HG03432 (cell line): ENCODE data around the gene GFM1.
"Not testable (repeated sequence)": the region's sequence is repeated elsewhere in the genome, so short reads cannot be mapped to it uniquely, and the experiment has no call there.

Source experiments
- ATAC-seq: cut with Tn5 transposase; IDR thresholded peaks from one replicate; pipeline ENCODE4 v1.9.1; 2021; ENCODE audit warnings: mild to moderate bottlenecking, moderate library complexity; ENCODE audit not compliant: unreplicated experiment

Gene GFM1

DNA sequence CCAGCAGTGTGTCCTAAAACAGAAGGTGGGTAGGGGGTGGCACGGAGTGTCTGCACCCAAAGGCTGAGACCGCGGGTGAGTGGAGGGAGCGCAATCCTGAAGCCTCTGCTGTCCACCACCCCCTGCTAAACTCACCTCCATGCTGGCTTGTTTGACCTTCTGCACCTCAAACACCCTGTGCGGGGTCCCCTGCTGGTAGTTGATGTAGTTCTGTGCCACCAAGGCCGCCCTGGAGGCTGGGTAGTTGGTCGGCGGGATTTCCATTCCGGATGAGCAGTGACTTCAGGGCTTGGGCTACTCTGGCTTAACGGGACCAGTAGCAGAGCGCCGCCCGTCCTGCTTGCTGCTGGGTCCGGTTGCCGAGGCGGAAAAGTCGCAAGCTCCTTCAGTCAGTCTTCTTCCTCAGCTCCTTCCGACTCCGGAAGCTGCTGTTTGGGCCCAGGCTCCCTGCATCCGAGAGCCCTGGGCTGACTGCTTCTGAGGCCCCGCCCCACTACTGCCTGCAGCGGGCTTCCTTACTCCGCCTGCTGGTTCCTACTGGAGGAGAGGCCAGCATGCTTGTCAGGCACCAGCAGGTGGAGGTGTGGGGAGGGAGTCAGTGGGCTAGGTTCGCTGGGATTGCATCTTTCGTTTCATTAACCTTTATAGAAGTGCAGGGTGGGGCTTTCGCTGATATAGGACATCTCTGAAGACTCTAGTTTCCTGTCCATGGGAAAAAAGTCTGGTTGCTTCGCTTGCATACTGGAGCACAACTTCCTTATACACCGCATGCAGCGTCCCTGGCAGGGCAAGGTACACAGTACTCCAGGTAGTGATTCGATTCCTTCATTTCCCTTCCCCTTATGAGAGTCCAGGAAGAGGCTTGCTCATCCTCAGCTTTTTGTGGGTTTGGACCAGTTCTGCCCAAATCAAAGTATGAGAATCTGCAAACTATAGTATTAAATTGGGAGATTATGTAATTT lies 28.2 kb downstream of the GFM1 start, which contains the start of gene LXN:
TSS of gene LXN (minus strand) at position 434 of the 962 bp plus-strand sequence. CDS start at position 264, 170 bp downstream.
- peak; percentile 100 for ATAC-seq

DNA sequence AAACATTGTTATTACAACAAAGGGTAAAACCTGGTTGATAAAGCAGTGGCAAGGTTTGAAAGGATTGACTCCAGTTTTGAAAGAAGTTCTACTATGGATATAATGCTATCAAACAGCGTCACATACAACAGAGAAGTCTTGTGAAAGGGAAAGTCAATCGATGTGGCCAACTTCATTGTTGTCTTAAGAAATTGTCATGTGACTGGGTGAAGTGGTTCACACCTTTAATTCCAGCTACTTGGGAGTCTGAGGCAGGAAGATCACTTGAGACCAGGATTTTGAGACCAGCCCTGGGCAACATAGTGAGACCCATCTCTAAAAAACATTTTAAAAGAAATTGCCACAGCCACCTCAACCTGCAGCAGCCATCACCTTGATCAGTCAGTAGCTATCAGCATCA lies 34.4 kb downstream of the GFM1 start:
- ATAC-seq, result no peak

DNA sequence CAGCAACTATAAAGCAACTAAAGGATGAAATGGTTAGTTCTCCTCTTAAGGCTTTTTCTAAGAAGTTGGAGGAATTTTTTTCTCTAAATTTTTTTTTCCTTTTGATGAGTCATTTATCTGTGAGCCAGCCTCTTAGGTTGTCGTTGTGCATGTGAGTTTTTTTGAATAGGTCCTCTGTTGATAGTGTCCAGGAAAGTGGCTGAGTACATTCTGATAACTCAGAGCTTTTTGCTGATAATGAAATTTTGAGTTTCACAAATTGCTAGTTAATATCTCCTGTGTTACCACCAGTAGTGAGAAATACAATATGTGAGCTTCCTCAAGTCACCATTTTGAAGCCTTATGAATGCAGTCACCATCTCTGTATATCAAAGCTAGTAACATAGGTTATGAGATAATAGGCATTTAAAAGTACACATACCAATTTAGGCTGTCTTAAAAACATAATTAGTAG lies 35.2 kb downstream of the GFM1 start:
- no peak for ATAC-seq

DNA sequence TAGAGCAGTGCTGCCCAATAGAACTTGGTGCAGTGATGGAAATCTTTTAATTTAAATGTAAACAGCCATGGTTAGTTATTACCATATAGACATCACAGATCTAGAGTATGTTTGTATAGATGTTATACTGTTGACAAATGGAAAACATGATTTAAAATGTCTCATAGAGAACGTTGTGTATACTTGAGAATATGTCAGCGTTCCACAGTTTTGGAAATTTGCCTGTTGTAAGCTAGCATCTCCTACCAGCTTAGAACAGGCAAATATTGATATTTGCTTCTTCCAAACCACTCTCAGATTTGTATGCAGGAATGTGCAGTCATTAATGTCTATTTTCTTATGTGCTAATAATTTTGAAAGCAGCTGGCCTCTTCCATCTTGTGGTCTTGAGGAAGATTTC lies 36.5 kb downstream of the GFM1 start:
- ATAC-seq, result no peak

DNA sequence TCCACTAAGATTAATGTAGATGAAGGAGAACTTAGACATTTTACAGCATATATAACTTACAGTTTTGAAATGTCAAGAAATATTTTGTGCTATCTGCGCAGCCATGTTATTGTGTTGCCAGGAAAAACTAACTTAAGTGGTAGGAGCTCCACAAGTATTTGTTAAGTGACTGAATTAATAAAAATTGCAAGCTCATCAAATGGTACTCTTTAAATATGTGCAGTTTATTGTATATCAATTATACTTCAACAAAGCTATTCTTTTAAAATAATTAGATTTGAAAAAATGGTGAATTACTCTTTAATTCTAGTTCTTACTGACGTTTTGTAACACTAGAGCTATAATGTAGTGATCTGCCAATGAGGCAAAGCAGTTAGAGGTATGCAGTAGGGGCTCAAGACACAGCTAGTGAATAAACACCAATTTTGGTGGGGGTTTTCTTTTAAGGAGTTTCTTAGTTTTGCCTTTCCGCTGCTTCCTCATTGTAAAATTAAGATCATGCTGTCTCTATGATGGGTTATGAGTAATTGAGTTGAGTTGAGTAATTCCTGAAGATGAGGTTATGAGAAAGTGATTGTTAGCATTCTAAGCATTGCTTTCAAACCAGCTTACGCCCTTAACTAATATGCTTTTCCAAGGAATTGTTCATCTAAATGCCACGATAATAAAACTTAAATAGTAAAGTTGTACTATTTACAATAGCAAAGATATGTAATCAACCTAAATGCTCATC lies 39.1 kb downstream of the GFM1 start:
- no peak for ATAC-seq

DNA sequence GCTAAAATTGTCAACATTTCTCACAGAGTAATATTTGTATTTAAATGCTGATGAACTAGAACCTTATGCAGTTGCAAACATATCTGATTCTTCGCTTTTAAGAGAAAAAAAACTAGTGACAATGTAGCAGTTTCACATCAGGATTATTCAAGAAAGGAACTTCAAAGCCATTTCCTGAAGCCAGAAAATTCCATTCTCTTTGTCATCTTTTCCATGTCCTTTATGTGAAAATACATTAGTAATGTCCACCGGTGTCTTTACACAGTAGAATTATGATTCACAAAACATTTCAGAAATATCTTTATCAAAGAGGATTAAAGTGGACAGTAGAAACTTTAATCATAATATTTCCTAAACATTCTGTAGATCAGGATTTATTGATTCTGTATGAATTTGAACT lies 40.8 kb downstream of the GFM1 start:
- ATAC-seq, result no peak

DNA sequence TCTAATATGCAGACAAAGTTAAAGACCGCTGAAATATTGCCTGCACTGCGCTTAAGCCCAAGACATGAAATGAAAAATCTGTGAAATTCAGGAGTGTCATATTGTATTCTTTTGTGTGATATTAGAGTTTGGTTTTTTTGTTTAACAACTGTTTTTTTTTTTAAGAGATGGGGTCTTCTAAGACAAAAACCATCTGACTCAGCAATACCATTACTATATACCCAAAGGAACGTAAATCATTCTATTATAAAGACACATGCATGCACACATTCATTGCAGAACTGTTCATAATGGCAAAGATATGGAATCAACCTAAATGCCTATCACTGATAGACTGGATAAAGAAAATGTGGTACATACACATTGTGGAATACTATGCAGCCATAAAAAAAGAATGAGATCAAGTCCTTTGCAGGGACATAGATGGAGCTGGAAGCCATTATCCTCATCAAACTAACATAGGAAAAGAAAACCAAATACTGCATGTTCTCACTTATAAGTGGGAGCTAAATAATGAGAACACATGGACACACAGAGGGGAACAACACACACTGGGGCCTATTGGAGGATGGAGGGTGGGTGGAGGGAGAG lies 49.6 kb downstream of the GFM1 start:
- ATAC-seq, result not testable (repeated sequence)

DNA sequence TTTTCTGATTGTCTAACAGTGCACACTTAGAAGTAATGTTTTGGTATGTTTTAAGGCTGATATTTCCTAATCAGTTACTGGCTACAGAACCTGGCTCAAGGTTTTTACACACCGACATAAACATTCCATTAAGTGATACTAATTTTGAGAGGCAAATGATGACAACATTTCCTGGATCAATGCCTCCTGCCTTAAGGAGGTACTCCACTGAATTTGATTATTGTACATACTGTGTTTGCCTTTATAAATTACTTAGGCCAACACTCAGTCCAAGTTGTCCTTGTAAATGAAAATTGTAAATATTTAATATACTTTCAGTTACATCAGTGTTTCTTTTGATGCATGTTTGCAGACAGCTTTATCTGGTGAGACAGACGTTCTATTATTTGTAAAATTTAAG lies 52.3 kb downstream of the GFM1 start:
- ATAC-seq, result no peak

DNA sequence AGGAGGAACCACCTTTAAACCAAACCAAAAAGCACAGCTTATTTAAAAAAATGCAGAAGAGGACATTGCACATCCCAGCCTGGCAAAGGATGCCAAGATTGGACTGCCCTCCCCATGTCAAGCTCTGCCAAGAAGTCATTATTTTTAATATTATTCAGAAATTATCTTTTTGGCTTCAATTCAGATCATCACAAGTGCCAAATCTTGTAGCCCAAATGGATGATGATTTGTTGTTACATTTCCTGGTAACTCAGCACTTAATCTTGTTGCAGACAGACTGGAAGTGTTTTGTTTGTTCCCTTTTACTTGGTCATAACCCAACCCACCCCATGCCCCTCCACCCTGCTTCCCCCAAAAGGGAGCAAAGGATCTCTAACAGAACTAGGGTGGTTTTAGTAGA lies 56.2 kb downstream of the GFM1 start:
- no peak for ATAC-seq

DNA sequence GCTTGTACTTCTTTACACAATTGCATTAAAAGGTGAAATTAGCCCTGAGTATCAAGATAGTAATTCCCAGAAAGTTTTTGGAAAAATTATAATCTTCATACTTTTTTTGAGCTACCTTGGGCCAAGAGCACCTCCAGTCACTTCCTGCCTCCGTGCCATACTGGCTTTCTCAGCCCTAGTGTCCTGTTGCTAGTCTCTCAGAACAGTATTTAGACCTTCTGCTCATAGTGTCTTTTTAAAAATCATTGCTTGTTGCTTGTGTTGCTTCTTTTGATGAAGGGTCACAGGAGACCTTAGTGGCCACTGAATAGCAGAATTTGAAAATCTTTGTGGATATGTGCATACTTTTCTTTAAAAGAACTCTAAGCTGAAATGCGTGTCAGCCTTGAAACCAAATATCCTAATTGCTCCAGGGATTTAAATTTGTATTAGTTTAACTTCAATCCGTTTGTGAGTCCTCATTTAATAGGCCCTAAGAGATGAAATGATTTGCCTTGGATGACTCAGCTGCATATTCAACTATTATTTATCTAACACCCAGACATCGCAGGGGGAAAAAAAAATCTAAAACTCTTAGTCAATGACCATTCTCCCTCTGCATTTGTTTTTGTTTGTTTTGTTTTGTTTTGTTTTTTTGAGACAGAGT lies 57.2 kb downstream of the GFM1 start:
- ATAC-seq, result no peak

DNA sequence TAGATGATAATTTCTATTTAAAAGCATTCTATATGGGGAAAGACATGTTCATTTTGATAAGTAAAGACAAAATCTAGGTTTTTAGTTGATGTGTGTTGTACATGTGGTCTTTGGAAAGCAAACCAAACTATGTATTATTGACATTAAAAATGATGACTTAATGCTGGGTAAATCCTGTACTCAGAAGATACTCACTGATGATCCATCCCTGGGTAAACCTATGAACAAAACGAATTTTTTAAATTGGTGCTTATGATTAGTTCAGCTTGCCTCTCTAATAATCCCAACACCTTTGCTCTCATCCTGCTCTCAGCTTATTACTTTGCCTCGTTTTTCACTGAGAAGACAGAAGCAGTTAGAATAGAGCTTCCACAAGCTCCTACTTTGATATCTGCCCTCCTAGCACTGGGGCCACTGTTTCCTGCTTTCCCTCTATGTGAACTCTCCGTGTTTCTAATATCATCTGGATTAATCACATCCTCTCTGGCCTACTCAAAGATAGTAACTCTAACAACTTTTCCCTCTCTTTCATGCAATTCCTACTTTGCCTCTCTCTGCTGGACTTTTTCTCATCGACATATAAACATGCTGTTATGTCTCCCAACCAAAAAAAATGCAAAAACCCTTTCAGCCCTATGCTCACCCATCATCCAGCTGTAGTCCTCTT lies 58.6 kb downstream of the GFM1 start:
- no peak for ATAC-seq

DNA sequence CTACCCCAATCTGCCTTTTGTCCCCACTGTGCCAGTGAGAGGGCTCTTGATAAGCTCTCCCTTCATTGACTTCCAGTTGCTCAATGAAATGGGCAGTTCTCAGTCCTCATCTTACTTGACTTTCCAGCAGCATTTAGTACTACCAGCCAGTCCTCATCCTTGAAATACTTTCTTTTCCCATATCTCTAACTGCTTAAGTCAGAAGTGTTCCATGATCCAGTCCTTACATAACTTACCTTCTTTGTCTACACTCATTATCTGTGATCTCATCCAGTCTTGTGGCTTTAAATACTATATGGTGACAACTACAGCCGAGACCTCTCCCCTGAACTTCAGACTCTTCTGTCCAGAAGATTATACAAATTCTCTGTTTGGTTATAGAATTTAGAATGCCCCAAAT lies 59.2 kb downstream of the GFM1 start:
- no peak for ATAC-seq

DNA sequence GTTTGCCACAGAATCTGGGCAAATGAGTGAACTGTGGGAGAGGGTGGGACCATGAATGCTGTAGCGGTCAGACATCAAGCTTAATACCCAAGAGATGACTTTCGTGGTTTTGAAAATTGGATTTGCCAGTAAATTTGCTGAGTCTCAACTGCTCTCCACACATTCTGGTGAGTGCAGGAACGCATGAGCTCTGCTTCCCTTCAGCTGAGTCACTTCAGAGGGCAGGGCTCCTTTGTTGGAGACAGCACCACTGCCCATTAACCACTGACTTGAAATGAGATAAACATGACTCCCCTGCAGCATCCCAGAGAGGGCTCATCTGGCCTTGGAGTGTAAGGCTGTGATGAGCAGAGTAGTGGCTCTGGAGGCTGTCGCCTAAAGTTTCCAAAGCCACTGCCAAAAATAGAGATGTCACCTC lies 65.3 kb downstream of the GFM1 start:
- ATAC-seq, result no peak

DNA sequence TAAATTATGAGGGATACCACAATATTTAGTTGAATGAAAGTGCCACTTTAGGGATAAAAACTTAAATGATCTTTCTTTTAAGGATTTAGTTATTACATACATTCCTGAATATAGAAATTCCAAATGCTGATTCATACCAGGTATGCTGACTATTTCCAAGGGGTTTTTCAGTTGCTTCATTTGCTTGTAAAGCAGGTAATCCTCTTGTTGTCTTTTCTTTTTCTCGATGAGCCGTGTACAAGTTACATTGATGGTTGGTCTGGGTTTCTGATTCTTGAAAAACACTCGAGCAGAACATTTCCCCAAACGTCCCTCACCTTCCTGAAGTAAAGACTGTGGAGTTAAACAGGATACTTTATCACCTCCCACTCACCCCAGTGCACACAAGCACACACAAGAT lies 66.3 kb downstream of the GFM1 start:
- no peak for ATAC-seq

DNA sequence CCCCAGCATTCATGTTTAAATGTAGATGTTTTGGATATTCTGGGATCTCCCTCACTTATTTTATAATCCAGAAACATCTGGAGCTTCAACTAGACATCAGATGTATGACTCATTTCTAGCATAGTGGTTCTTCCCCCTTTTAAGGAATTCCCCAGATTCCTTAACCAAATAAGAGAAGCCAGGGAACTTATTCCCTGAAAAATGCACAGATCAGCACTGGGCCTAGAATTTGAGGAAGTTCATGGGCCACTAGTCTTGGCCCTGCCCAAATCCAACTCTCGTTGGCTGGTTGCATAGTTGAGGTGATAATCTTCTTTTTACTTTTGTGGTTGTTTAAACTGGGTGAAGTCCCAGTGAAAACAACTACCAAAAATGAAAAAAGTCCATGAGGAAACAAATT lies 67.6 kb downstream of the GFM1 start:
- ATAC-seq, result no peak

DNA sequence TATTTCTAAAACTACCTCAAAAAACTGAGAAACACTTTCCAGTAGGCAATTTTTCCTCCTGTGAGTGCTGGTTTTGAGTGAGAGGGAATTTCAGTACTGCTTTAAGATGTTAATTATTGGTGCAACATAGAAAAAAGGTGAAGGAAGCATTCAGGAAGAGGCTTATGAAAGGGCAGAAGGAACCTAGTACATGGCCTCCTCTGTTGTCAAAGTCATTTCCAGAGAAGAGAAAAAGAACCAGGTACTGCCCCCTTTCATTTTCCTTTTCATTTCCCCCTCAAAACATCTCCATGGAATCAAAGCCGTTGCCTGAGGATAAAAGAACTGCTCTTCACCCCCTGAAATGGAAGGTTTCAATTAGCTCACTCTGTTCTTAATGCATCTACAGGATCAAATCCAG lies 68.1 kb downstream of the GFM1 start:
- ATAC-seq, result peak; percentile 62

DNA sequence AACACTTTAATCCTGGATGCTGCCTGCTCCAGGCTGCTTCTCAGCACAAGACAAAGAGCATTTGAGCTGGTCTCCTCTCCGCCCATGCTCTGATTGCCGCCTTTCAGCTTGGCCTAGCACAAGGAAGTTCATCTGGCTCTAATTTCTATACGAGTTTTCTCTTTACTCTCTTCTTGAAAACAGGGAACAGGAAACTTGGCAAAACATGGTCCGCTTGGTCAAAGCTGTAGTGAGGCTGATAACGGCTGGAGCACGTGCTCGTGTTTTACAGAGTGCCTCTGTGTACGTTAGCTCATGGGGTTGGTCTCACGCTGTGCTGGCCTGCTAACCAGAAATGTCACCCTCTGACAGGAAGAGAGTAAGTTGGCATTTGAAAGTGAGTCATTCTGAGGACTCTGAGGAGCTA lies 68.8 kb downstream of the GFM1 start:
- no peak for ATAC-seq

DNA sequence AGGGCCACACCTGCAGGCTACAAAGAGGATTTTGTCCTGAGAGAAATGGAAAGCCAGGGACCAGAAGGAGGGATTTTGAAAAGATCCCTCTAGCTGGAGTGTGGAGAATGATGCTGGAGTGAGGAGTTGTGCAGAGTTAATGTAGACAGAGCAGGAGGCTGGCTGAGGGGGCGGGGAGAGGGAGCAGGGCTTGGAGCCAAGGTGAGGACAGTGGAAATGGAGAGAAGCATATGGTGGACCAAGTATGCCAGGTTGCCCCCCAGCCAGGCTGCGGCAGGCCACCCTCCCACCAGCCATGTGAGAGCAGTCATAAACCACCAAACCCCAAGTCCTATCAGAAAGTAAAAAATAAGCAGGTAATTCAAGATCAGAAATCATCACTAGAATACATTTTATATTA lies 73.2 kb downstream of the GFM1 start:
- ATAC-seq, result no peak

DNA sequence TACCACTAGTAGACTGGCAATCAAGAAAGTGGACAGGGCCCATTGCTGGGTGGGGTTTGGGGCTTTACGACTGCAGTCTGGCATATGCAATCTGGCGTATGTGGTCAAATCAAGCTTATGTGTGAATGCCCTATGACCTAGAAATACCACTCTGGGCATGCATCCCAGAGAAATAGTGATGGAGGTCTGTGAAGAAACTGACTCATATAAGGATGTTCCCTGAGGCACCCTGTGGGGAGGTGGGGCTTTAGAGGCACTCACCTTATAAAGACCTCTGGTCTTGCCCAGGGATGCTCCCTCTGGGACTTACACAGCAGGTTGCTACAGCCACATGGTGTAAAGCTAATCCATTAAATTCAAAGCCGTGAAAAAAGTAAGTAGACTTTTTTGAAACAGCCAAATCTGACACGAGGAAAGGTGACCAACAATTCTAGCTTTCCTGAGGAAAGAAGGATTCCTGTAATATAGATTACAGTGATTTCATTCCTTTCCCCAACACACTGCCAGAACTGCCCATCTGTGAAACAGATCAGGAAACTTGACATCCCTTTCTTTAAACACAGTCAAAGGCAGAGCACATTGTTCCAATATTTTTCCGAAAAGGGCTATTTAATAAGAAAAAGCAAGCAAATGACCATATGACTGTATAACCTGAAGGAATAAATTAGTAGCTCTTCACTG lies 74.3 kb downstream of the GFM1 start:
- ATAC-seq, result no peak

DNA sequence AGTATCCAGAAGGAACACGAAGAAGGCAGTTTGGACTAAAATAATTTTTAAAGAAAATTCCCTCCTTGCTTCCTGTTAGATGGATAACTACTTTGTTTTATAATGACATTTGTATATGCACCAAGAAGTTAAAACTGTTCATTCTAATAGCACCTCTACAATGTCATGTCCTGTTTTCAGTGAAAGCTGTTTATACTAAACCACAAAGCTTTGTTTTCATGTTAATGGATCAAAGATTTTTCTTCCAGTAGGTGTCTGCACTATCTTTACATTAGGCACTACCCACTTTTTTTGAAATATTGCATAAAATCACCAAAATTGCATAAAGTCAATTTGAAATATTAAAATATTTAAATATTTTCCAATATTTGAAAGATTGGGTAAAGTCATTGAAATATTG lies 77.8 kb downstream of the GFM1 start:
- no peak for ATAC-seq
